GM21423 (cell line): ENCODE measurements around the gene PPP2R2B.

Source experiments
- ATAC-seq: cut with Tn5 transposase; IDR thresholded peaks from one replicate; pipeline ENCODE4 v1.9.1; 2021; ENCODE audit warnings: mild to moderate bottlenecking, moderate library complexity; ENCODE audit not compliant: unreplicated experiment

The PPP2R2B gene

GRCh38 chr5:146667633-146668272 lies 210.8 kb downstream of the PPP2R2B start:
- ATAC-seq: no peak

GRCh38 chr5:146662229-146662628 lies 216.3 kb downstream of the PPP2R2B start:
- no peak for ATAC-seq

- ATAC-seq: no peak
Observed at GRCh38 chr5:146660376-146660960, 218.1 kb downstream of the PPP2R2B start.

DNA sequence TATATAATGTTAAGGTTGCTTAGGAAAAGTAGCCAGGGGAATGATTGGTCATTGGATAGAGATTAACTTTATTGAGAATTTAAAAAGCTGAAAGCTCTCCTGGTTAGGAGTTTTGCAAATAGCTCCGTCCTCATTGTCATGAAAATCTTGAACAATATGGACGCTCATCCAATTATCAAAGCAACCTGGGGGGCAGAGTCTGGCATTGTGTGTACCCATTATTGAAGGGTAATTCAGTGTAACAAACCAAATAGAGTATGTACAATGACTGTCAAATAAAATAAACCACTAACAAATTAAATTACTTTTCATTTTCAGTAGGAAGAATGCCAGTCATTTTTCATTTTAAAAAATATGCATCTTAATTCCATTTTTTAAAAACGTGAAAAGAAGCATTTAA lies 218.6 kb downstream of the PPP2R2B start:
- no peak for ATAC-seq

DNA sequence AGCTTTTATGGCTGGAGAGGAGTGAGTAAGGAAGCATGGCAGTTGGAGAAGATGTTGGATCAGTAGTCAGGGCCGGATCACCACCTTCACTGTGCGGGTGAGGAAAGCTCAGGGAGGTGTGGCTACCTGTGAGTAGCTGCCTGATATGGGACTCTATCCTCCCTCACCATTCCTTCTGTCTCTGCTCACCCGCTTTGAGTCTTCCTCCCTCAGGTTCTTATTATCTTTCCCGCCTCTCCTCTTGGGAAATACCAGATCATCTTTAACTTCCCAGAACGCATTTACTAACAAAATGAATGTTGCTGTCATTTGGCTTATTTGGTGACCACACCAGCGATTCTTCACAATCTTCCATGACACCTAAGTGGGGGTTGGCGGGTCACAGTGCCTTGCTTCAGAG lies 221.9 kb downstream of the PPP2R2B start:
- no peak for ATAC-seq

- ATAC-seq: no peak
Observed at GRCh38 chr5:146653560-146653959, 225.0 kb downstream of the PPP2R2B start.

- no peak for ATAC-seq
Observed at GRCh38 chr5:146652547-146652946, 226.0 kb downstream of the PPP2R2B start.

DNA sequence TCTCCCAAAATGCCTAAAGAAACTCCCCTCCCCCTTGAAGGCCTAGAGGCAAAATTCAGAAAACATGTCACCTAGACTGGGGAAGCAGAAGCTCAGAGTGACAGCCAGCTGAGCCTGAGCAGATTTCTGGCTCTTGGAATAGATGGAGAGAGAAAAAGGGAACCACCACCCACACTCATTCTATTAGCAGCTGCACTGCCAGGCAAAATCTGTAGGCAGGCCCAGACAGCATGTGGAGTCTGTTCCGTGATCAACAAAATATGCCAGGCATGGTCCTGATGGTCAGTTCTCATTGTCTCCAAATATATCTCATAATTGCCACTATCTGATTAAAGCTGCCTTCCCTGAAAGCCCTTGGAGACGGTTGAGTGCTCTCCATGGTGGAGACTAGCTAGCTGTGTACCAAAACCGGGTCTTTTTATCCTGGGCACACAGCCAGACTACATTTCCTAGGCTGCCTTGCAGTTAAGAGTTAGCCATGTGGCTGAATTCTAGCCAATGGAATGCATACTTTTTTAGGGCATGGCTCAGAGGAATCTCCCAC lies 230.8 kb downstream of the PPP2R2B start:
- ATAC-seq: no peak

DNA sequence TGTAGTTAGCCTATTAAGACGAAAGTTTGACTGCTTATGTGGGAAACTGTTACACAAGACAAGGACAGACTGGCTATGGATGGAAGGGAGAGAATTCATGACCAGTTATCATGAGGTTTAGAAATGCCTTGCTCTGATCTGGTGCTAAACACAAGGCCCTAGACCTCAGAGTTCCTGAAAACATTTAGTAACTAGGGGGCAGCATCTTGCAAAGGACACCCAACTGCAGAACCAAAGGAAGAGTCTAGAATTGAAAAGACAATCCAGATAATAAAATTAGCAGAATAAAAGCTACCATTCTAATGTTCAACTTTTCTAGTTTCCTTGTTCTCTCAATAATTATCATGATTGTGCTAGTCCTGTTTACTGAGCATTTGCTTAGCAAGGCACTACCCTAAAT lies 232.1 kb downstream of the PPP2R2B start:
- no peak for ATAC-seq

- ATAC-seq: no peak
Observed at GRCh38 chr5:146645342-146645741, 233.2 kb downstream of the PPP2R2B start.

DNA sequence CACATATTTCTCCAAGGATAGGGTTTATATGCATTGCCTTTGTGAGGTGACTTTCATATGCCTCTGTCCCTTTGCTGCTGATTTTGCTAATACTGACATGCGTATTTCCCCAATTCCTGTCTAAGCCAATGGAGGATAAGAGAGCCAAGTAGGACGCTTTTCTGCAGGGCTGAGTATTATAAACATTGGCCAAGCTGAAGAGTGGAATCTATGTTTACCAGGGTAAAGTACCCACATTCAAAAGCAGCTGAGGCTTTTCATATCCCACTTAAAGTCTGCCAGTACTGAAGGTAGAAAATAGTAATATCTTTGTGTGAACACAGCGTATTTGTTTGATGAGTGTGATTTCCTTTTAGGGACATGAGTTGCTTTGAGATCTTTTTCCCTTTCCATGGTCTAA lies 233.7 kb downstream of the PPP2R2B start:
- ATAC-seq: no peak

- no peak for ATAC-seq
Observed at GRCh38 chr5:146643776-146644175, 234.8 kb downstream of the PPP2R2B start.

DNA sequence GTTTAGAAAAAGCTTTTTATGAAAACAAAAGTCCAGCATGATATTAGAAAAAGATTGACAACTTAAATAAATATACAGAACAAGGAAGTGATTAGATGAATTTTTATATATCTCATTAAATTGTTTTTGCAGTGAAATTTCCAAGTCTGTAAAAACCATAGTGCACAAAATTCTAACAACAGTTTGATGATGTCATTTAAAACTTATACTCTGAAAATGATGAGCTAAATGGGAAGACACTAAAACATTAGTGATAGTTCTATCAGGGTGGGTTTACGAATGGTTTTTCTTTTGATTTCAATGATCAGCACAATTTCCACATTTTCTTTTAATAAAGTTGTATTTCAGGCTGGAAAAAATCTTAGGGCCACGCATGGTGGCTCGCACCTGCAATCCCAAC lies 236.1 kb downstream of the PPP2R2B start:
- no peak for ATAC-seq

GRCh38 chr5:146641941-146642340 lies 236.6 kb downstream of the PPP2R2B start:
- no peak for ATAC-seq

GRCh38 chr5:146640285-146640896 lies 238.2 kb downstream of the PPP2R2B start:
- ATAC-seq: no peak

DNA sequence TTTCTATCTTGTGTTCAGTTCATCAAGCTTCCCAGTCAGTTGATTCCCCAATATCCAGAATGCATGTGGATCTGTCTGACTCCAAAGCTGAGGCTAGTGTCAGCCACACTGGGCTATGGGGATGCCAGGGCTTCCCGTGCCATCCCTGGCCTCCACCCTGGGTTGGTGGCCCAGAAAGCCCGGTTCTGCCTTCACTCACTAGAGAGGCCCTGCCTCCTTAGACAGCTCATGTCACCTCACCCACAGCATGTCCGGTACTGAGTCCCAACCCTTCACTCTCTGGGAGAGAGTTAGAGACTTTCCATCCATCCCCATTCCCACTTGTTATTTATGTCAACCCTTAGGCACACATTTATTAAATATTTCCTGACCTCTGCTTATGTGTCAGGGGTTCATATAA lies 243.1 kb downstream of the PPP2R2B start:
- ATAC-seq: no peak

DNA sequence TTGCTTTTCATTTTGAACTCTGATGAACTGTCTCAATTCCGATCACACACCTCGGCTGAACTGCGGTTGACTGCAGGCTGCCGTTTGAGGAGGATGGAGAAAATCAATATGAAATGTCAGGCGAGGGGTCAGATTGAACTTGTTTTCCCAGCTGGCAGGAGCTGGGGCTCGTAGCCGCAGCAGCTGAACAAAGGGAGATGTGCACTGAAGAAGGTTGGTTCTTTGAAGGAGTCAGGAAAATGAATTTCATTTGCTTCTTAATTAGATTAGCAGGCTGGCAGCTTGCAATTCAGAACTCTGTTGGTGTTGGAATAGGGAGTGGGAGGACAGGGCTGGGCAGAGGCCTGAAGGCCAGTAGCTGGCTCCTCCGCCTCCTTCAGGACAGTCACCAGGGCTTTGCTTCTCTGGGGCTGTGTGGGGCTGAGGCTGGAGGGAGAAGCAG lies 245.2 kb downstream of the PPP2R2B start:
- ATAC-seq: no peak

DNA sequence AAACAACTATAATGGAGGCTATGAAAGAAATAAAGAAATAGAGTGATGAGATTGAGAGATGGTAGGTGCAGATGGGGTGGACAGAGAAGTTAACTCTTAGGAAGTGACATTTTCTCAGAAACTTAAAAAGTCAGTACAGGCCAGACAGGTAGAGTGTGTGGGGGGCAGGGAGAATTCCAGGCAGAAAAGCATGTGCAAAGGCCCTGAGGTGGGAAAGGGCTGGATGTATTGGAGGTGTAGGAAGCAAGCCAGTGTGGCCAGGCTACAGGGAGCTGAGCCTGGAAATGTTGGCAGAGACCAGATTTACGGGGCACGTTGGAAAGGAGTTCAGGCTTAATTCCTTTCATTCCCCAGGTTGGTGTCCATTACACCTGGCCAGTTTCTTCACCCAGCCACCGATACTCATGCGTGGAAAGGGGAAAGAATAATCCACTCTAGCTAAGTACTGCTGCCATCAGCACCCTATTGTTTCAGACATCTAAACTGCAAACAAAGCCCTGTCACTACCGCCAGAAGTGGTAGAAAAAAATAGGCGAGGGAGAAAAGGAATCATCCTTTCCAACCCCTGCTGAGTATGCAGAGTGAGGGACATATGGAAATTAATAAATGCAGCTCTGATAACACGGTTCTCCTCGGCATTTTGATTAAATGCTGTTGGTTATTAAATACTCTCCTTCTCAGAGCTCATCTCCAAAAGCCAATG lies 245.8 kb downstream of the PPP2R2B start:
- ATAC-seq: no peak

DNA sequence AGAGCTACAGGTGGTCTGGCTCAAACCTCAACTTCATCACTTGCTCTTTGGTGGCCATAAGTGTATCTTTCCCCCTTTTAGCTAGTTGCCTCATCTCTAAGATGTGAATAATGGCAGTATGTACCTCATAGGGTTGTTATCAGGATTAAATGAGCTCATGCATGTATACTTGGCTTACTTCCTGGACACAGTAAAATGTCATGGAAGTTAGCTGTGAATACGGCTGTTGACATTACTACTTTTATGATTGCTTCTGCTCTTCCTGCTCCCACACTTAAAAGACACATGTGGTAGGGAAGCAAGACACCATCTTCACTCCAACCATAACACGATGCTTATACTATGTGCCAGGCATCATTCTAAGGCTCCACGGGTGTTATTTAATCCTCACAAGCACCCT lies 248.1 kb downstream of the PPP2R2B start:
- no peak for ATAC-seq

DNA sequence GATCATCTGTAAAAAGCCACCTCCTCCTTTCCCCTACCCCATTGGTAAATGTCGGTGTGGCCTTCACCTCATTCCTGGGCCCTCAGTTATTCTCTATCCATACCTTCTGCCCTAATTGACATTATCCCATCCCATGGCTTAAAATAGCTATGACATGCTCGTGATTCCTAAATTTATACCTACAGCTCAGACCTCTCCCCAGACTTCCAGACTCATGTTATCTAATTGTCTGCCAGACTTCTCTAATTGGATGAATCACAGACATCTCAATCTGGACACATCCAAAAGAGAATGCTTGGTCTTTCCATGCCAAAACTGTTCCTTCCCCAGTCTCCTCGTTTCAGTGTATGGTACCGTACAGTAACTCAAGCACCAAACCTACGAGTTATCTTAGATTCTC lies 249.6 kb downstream of the PPP2R2B start:
- no peak for ATAC-seq

DNA sequence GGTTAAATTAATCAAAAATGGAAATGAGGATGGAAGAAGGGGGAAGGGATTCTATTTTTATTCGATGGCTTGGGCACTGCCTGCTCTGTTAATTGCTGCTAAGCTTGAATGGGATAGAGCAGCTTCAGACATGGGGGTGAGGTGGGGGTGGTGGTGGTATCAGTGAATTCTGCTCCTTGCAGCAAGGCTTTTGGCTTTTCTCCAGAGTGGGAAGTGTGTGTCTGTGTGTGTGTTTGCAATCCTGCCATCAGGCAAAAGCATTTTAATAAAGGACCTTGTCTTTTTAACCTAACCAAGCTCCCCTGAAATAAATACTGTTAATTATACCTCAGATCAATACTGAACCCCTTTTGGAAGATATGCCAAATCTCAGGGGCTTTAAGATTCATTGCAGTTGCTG lies 251.6 kb downstream of the PPP2R2B start:
- ATAC-seq: no peak

- no peak for ATAC-seq
Observed at GRCh38 chr5:146624179-146624578, 254.4 kb downstream of the PPP2R2B start.
